Measurements from ENCODE around the gene ZDHHC1.

ZDHHC1 gene

DNA sequence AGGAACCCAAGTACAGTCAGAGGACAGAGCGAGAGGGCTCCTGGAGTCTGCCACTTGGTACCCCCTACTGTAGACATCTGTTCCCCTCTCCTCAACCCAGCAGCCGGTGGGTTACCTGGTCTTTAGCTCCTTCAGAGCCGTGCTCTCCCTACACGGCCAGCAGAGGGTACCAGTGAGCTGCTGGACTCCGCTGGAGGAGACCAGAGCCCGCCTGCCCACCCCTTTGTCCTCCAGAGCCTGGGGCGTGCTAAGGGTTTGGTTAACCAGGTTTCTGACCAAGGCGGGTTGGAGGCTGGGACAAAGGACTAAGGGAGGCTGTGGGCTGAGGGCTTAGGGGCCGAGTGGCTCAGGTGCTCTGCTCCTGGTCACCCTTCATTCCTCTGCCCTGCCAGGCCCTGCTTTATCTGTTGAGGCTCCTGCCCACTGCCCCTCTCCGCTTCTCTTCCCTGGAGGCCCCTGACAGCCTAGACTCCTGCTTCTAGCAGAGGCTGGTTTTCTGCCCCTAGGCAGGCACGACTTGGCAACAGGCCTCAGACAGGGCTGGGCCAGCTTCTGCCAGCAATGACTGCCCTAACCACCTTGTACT, 12.0 kb upstream of the ZDHHC1 start:
- no peak overlapping the region for H3K4me3 ChIP-seq (ENCODE audit: low read depth, low read length)
- DNase-seq, result peak; percentile 87
- no peaks in the 10 kb centered on the region for H3K9me3 ChIP-seq
- TF ChIP-seq, protein P1, sequence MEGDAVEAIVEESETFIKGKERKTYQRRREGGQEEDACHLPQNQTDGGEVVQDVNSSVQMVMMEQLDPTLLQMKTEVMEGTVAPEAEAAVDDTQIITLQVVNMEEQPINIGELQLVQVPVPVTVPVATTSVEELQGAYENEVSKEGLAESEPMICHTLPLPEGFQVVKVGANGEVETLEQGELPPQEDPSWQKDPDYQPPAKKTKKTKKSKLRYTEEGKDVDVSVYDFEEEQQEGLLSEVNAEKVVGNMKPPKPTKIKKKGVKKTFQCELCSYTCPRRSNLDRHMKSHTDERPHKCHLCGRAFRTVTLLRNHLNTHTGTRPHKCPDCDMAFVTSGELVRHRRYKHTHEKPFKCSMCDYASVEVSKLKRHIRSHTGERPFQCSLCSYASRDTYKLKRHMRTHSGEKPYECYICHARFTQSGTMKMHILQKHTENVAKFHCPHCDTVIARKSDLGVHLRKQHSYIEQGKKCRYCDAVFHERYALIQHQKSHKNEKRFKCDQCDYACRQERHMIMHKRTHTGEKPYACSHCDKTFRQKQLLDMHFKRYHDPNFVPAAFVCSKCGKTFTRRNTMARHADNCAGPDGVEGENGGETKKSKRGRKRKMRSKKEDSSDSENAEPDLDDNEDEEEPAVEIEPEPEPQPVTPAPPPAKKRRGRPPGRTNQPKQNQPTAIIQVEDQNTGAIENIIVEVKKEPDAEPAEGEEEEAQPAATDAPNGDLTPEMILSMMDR (IDR thresholded peaks at IDR 0.05; ENCODE audit: low read depth, low read length), result peak; percentile 96
- H3K4me1 ChIP-seq, result peaks cover 10% of the 10 kb centered on the region
- H3K27me3 ChIP-seq, result peaks cover 12% of the 10 kb centered on the region
- no peaks in the 10 kb centered on the region for H3K36me3 ChIP-seq

DNA sequence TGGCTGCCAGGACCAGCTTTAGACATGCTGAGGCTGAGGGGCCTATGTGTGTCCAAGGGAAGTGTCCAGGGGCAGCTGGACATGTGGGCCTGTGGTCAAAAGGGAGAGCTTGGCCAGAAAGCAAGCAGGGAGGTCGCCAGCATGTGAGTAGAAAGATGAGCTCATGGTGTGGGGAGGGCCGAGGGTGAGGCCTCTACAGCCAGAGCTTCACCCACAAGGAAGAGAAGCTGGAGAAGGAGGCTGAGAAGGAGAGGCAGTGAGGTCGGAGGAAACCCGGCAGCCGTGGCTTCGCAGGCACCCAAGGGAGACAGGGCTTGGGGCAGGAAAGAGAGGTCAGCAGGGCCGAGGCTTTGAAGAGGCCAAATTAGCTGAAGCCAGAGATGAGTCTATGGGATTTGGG, 10.7 kb upstream of the ZDHHC1 start:
- Histone ChIP-seq H3K9me3 (no peaks in the 10 kb centered on the region), H3K27me3 (peaks cover 12% of the 10 kb centered on the region), H3K4me1 (peaks cover 10% of the 10 kb centered on the region), H3K4me3 (ENCODE audit: low read depth, low read length) (no peak overlapping the region), H3K36me3 (no peaks in the 10 kb centered on the region)
- DNase-seq, result no peak
- TF ChIP-seq, protein P1 (IDR thresholded peaks at IDR 0.05; ENCODE audit: low read depth, low read length), result no peak

DNA sequence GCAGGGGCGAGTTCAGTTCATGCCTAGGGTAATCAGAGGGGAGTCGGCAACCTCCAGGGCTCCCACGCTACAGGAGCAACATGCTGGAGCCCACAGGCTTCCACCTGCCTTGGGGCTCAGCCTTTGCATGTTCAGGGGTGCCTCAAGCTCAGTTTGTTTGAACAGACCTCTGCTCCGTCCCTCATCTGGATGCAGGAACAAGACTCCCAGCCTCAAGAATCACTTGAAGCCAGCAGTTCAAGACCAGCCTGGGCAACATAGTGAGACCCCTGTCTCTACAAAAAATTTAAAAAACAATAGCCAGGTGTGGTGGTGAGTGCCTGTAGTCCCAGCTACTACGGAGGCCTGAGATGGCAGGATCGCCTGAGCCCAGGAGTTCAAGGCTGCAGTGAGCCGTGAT, 9.7 kb upstream of the ZDHHC1 start:
- Histone ChIP-seq H3K27me3 (peaks cover 6% of the 10 kb centered on the region), H3K36me3 (no peaks in the 10 kb centered on the region), H3K4me1 (peaks cover 4% of the 10 kb centered on the region), H3K4me3 (ENCODE audit: low read depth, low read length) (no peak overlapping the region), H3K9me3 (no peaks in the 10 kb centered on the region)
- TF ChIP-seq, protein P1 (IDR thresholded peaks at IDR 0.05; ENCODE audit: low read depth, low read length), result no peak
- no peak for DNase-seq

DNA sequence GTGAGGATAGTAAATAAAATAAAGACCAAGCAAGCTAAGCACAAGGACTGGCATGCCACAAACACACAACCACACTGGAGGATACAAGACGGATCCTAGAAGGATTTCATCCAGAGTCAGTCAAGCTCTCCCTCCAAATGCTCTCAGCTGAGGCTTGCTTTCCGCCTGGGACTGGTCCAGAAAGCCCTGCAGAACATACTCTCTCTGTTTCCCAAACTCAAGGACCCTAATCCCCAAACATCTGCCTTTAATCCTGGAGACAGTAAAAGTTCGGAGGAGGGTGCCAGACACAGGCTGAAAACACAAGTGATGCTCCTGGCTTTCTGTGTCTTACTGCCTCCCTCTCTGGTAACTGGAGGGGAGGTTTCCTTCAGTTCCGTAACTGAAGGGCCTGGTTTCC, 9.3 kb upstream of the ZDHHC1 start:
- H3K27me3 ChIP-seq, result peaks cover 5% of the 10 kb centered on the region
- no peaks in the 10 kb centered on the region for H3K9me3 ChIP-seq
- no peak for DNase-seq
- peaks cover 4% of the 10 kb centered on the region for H3K4me1 ChIP-seq
- no peak overlapping the region for H3K4me3 ChIP-seq (ENCODE audit: low read depth, low read length)
- H3K36me3 ChIP-seq, result no peaks in the 10 kb centered on the region
- TF ChIP-seq, protein P1 (IDR thresholded peaks at IDR 0.05; ENCODE audit: low read depth, low read length), result no peak

DNA sequence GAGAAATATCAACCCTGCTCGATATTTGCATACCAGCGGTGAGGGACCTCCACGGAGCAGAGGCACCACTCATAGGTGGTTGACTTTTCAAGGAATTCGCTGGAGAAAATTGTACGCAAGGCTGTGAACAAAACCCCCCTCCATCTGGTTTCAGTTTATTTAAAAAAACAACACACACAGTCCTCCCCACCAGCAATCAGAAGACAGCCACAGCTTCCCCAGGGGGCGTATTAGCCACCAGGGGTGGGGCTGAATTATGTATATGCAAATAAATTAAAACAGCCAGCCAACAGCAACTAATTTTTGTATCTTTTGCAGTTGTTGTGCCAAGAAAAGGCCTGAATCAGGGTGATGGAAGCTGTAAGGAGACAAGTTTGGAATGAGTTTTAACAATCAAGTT, 8.8 kb upstream of the ZDHHC1 start:
- Histone ChIP-seq H3K9me3 (no peaks in the 10 kb centered on the region), H3K4me3 (ENCODE audit: low read depth, low read length) (no peak overlapping the region), H3K4me1 (peaks cover 4% of the 10 kb centered on the region), H3K36me3 (no peaks in the 10 kb centered on the region), H3K27me3 (no peaks in the 10 kb centered on the region; the same call in 1 of the 2 replicates)
- TF ChIP-seq, protein P1 (IDR thresholded peaks at IDR 0.05; ENCODE audit: low read depth, low read length), result no peak
- DNase-seq, result no peak

DNA sequence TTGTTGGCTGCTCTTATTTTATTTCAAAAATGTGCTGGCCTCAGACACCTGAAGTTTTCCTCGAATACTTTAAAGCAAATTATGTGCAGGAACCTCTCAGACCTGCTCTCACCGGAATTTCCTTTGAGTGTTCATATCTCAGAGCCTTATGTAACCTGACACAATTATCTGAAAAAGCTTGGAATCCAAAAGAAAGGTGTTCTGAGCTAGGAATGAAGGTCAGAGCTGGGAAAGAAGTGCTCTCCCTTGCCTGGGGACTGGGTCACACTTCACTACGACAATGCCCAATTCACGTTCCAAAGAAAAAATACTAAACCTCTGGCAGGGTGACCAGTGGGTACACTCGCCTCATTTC, 8.0 kb upstream of the ZDHHC1 start:
- Histone ChIP-seq H3K27me3 (no peaks in the 10 kb centered on the region), H3K36me3 (no peaks in the 10 kb centered on the region), H3K9me3 (no peaks in the 10 kb centered on the region), H3K4me1 (peaks cover 4% of the 10 kb centered on the region), H3K4me3 (ENCODE audit: low read depth, low read length) (no peak overlapping the region)
- TF ChIP-seq, protein P1 (IDR thresholded peaks at IDR 0.05; ENCODE audit: low read depth, low read length), result no peak
- DNase-seq, result no peak
